Small intestine (tissue), 7 donors: Measurements from ENCODE around the gene HSPA12A. TPM values are rescaled to one million over a fixed set of nuclear protein-coding genes. Genes with fewer than 3 reads are reported as not detected.

Experiments
- DNase-seq, 2 donors: peaks; one replicate each; pipeline versions ENCODE4 v3.0.0 to v3.0.0-alpha.2; 2013
- FAIRE-seq: peaks from 2 replicates; lab custom pipeline; 2012; peaks lifted over from hg19 to GRCh38; lab: Jason Lieb, UNC
- H3K27ac ChIP-seq, 3 donors: one replicate each; pipeline ENCODE4 v1.5.1; 2013; ENCODE audit warnings: low read length in 2 of 3, mild to moderate bottlenecking in 2 of 3, control low read depth in 1 of 3, inconsistent platforms in 1 of 3, low read depth in 1 of 3, moderate library complexity in 1 of 3
- H3K27me3 ChIP-seq, 3 donors: one replicate each; pipeline ENCODE4 v1.6.1; 2013; ENCODE audit warnings: low read length in 3 of 3, inconsistent platforms in 1 of 3; ENCODE audit not compliant: control insufficient read depth in 3 of 3, insufficient read depth in 3 of 3
- H3K36me3 ChIP-seq, 3 donors: one replicate each; pipeline ENCODE4 v1.6.1; 2013; ENCODE audit warnings: low read length in 3 of 3, inconsistent platforms in 1 of 3, low read depth in 1 of 3, mild to moderate bottlenecking in 1 of 3, moderate library complexity in 1 of 3; ENCODE audit not compliant: control insufficient read depth in 3 of 3, insufficient read depth in 2 of 3
- H3K4me1 ChIP-seq, 3 donors: one replicate each; pipeline ENCODE4 v1.6.1; 2013; ENCODE audit warnings: low read length in 2 of 3, inconsistent platforms in 1 of 3, low read depth in 1 of 3, mild to moderate bottlenecking in 1 of 3, moderate library complexity in 1 of 3; ENCODE audit not compliant: control insufficient read depth in 3 of 3, insufficient read depth in 2 of 3
- H3K4me3 ChIP-seq, 3 donors: one replicate each; pipeline ENCODE4 v1.5.1; 2013; ENCODE audit warnings: low read length in 3 of 3, control low read depth in 1 of 3, inconsistent platforms in 1 of 3, low read depth in 1 of 3, mild to moderate bottlenecking in 1 of 3, moderate library complexity in 1 of 3
- H3K9me3 ChIP-seq, 2 donors: one replicate each; pipeline ENCODE4 v1.6.1; 2013; ENCODE audit warnings: low read depth in 1 of 2, low read length in 1 of 2; ENCODE audit not compliant: control insufficient read depth in 2 of 2, insufficient read depth in 1 of 2
- WGBS, 3 donors: extraction: QIAGEN DNeasy Blood & Tissue Kit; methylation state at CpG; one replicate each; pipeline ENCODE4 v1.1.7; 2013; 5-methylcytosine and 5-hydroxymethylcytosine counted together
- polyA plus RNA-seq, 4 donors: library from polyadenylated mRNA; stranded (reverse) in 3 of 4; unstranded in 1 of 4; fragments of 200-250 nt in 3 of 4; fragments of 120-200 nt in 1 of 4; gene quantifications; one replicate each; pipeline versions ENCODE4 v1.2.1 to v1.2.3, GENCODE V29; 2013
- donor health status: healthy with polysubstance abuse.
- donor health status: control.
- donor health status: control.
- donor health status: Bipolar disorder and iron deficiency.
- donor health status: healthy.

The HSPA12A gene
- polyA plus RNA-seq, 4 donors, result 0.54 to 8.8 (median 2.2) TPM

GRCh38 chr10:116772909-116773705 lies 30.7 kb upstream of the HSPA12A start:
- WGBS, 3 donors, result 89 to 96% (median 91%) methylated on average over 7 of the region's 7 CpGs
- no peak overlapping the region for H3K4me3 ChIP-seq
- H3K36me3 ChIP-seq, result no peaks in the 10 kb centered on the region
- H3K27me3 ChIP-seq, result peaks cover 0 to 4% (median 0%) of the 10 kb centered on the region in 3 donors
- H3K4me1 ChIP-seq, result no peaks in the 10 kb centered on the region
- H3K9me3 ChIP-seq, result no peaks in the 10 kb centered on the region
- FAIRE-seq (no peak), DNase-seq (no peak)
- H3K27ac ChIP-seq, result no peak overlapping the region

- no peaks in the 10 kb centered on the region for H3K9me3 ChIP-seq
- peaks cover 0 to 3% (median 0%) of the 10 kb centered on the region in 3 donors for H3K27me3 ChIP-seq
- DNase-seq (no peak), FAIRE-seq (no peak)
- WGBS, 3 donors, result 71 to 83% (median 80%) methylated on average over 9 of the region's 9 CpGs
- no peak overlapping the region for H3K4me3 ChIP-seq
- no peaks in the 10 kb centered on the region for H3K36me3 ChIP-seq
- H3K27ac ChIP-seq, result no peak overlapping the region
- H3K4me1 ChIP-seq, result peaks cover 0 to 7% (median 0%) of the 10 kb centered on the region in 3 donors
Observed at GRCh38 chr10:116771959-116772585, 29.7 kb upstream of the HSPA12A start.

GRCh38 chr10:116771101-116771958 lies 29.0 kb upstream of the HSPA12A start:
- no peaks in the 10 kb centered on the region for H3K9me3 ChIP-seq
- H3K27ac ChIP-seq, result peak overlapping the region in 1 of 3 donors; percentile 18
- no peaks in the 10 kb centered on the region for H3K27me3 ChIP-seq
- 62 to 80% (median 72%) methylated on average over 18 of the region's 18 CpGs for WGBS, 3 donors
- no peak for DNase-seq
- no peaks in the 10 kb centered on the region for H3K36me3 ChIP-seq
- H3K4me1 ChIP-seq, result peaks cover 0 to 13% (median 0%) of the 10 kb centered on the region in 3 donors
- FAIRE-seq, result no peak
- no peak overlapping the region for H3K4me3 ChIP-seq

GRCh38 chr10:116770281-116770680 lies 27.9 kb upstream of the HSPA12A start:
- WGBS, 3 donors, result 68 to 86% (median 83%) methylated on average over 10 of the region's 10 CpGs
- DNase-seq, result no peak
- FAIRE-seq, result no peak

GRCh38 chr10:116769791-116770190 lies 27.4 kb upstream of the HSPA12A start:
- Histone ChIP-seq H3K4me3 (no peak overlapping the region), H3K27me3 (no peaks in the 10 kb centered on the region), H3K4me1 (peaks cover 0 to 14% (median 0%) of the 10 kb centered on the region in 3 donors), H3K9me3 (peaks cover 0 to 5% of the 10 kb centered on the region in 2 donors), H3K27ac (no peak overlapping the region), H3K36me3 (no peaks in the 10 kb centered on the region)
- DNase-seq (no peak), FAIRE-seq (no peak)
- 87 to 88% (median 88%) methylated on average over 8 of the region's 8 CpGs for WGBS, 3 donors

More at GRCh38 chr10:116770281-116770680, 27.9 kb upstream of the HSPA12A start:
- H3K4me3 ChIP-seq, result no peak overlapping the region
- H3K27me3 ChIP-seq, result no peaks in the 10 kb centered on the region
- H3K9me3 ChIP-seq, result peaks cover 0 to under 1% of the 10 kb centered on the region in 2 donors
- no peak overlapping the region for H3K27ac ChIP-seq
- no peaks in the 10 kb centered on the region for H3K36me3 ChIP-seq
- peaks cover 0 to 14% (median 0%) of the 10 kb centered on the region in 3 donors for H3K4me1 ChIP-seq

- H3K4me1 ChIP-seq, result peaks cover 0 to 14% (median 0%) of the 10 kb centered on the region in 3 donors
- DNase-seq (no peak), FAIRE-seq (no peak)
- peaks cover 0 to 5% of the 10 kb centered on the region in 2 donors for H3K9me3 ChIP-seq
- H3K4me3 ChIP-seq, result no peak overlapping the region
- no peaks in the 10 kb centered on the region for H3K36me3 ChIP-seq
- H3K27me3 ChIP-seq, result no peaks in the 10 kb centered on the region
- WGBS, 3 donors, result 77 to 87% (median 83%) methylated on average over 7 of the region's 7 CpGs
- H3K27ac ChIP-seq, result no peak overlapping the region
Observed at GRCh38 chr10:116769368-116769767, 27.0 kb upstream of the HSPA12A start.

- no peak overlapping the region for H3K27ac ChIP-seq
- WGBS, 3 donors, result 73 to 76% (median 75%) methylated on average over 4 of the region's 4 CpGs
- no peak for FAIRE-seq
Observed at GRCh38 chr10:116768786-116769185, 26.4 kb upstream of the HSPA12A start.

More at GRCh38 chr10:116768786-116769185, 26.4 kb upstream of the HSPA12A start:
- Histone ChIP-seq H3K36me3 (no peaks in the 10 kb centered on the region), H3K4me3 (no peak overlapping the region), H3K9me3 (peaks cover 0 to 5% of the 10 kb centered on the region in 2 donors), H3K27me3 (no peaks in the 10 kb centered on the region), H3K4me1 (peaks cover 0 to 14% (median 0%) of the 10 kb centered on the region in 3 donors)
- no peak for DNase-seq
